KBM-7 (cell line): ENCODE data around the gene COTL1.
"Not testable (repeated sequence)": the region's sequence is repeated elsewhere in the genome, so short reads cannot be mapped to it uniquely, and the experiment has no call there.

Experiments
- DNase-seq: peaks from one replicate; pipeline ENCODE4 v3.0.0-alpha.2; 2015
- in situ Hi-C: fragments of 300-500 bp; cut with MboI; formaldehyde crosslinking; loops from 2 replicates; pipeline ENCODE4 v1.14.3; 2020; ENCODE audit warnings: low sequenced_read_pairs, low pct_unique_long_range_greater_than_20kb, mixed read lengths

COTL1 gene

GRCh38 chr16:84562174-84562815 lies 55.6 kb downstream of the COTL1 start:
- no peak for DNase-seq

GRCh38 chr16:84561291-84561690 lies 56.6 kb downstream of the COTL1 start:
- no peak for DNase-seq
- in situ Hi-C loops: no loop called here

More at GRCh38 chr16:84562174-84562815, 55.6 kb downstream of the COTL1 start:
- in situ Hi-C loops: no loop called here

GRCh38 chr16:84560269-84560668 lies 57.6 kb downstream of the COTL1 start:
- in situ Hi-C loops: no loop called here
- no peak for DNase-seq

GRCh38 chr16:84559311-84559932 lies 58.5 kb downstream of the COTL1 start:
- DNase-seq: no peak
- in situ Hi-C loops: no loop called here

GRCh38 chr16:84558850-84559249 lies 59.0 kb downstream of the COTL1 start:
- in situ Hi-C loops, DNase-seq: not testable (repeated sequence)

- no peak for DNase-seq
- in situ Hi-C loops: no loop called here
Measured at GRCh38 chr16:84557504-84557903, 60.4 kb downstream of the COTL1 start.

GRCh38 chr16:84557059-84557458 lies 60.8 kb downstream of the COTL1 start:
- in situ Hi-C loops: no loop called here
- no peak for DNase-seq

GRCh38 chr16:84555418-84556196 lies 62.3 kb downstream of the COTL1 start:
- DNase-seq: peak; percentile 25
- in situ Hi-C loops: no loop called here

GRCh38 chr16:84554627-84555328 lies 63.1 kb downstream of the COTL1 start:
- in situ Hi-C loops: no loop called here
- no peak for DNase-seq

- DNase-seq: no peak
- in situ Hi-C loops: no loop called here
Measured at GRCh38 chr16:84553873-84554399, 63.9 kb downstream of the COTL1 start.

GRCh38 chr16:84552135-84552534 lies 65.7 kb downstream of the COTL1 start:
- in situ Hi-C loops: no loop called here
- peak; percentile 32 for DNase-seq

- in situ Hi-C loops: no loop called here
- DNase-seq: no peak
Measured at GRCh38 chr16:84550096-84550495, 67.8 kb downstream of the COTL1 start.

- in situ Hi-C loops: no loop called here
- DNase-seq: peak; percentile 40
Measured at GRCh38 chr16:84548971-84549844, 68.7 kb downstream of the COTL1 start.

GRCh38 chr16:84548508-84548907 lies 69.4 kb downstream of the COTL1 start:
- DNase-seq: no peak
- in situ Hi-C loops: no loop called here

GRCh38 chr16:84547546-84548061 lies 70.3 kb downstream of the COTL1 start:
- in situ Hi-C loops: no loop called here
- no peak for DNase-seq

GRCh38 chr16:84546669-84547545 lies 71.0 kb downstream of the COTL1 start:
- in situ Hi-C loops: no loop called here
- no peak for DNase-seq

- in situ Hi-C loops: no loop called here
Measured at GRCh38 chr16:84545114-84545737, 72.7 kb downstream of the COTL1 start.

More at GRCh38 chr16:84545114-84545737, 72.7 kb downstream of the COTL1 start:
- DNase-seq: no peak
